HG03378 (cell line): ENCODE measurements around the gene OR10X1.

Experiments used
- ATAC-seq: cut with Tn5 transposase; IDR thresholded peaks from one replicate; pipeline ENCODE4 v1.9.1; 2021; ENCODE audit warnings: mild to moderate bottlenecking, moderate library complexity; ENCODE audit not compliant: unreplicated experiment

OR10X1 gene, protein sequence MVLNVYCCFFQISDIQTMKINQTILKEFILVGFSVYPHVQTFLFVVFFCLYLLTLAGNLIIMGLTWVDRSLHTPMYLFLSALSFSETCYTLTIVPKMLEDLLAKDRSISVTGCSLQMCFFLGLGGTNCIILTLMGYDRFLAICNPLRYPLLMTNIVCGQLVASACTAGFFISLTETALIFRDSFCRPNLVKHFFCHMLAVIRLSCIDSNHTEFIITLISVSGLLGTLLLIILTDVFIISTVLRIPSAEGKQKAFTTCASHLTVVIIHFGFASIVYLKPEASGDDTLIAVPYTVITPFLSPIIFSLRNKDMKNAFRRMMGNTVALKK

DNA sequence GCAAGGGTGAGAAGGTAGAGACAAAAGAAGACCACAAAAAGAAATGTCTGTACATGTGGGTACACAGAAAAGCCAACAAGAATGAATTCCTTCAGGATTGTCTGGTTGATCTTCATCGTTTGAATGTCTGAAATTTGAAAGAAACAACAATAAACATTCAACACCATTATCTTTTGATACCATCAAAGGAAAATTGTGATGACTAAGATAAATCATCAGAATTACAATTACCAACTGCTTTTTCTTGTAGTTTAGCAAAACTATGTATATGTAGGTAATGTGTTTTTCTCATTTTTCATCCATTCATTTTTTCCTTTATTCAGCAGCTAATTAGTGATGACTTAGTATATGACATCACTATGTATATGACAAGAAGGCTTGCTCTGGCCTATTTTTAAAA, at the start of gene OR10X1:
Gene OR10X1, minus strand, starts transcription at position 167 of the 400 bp plus-strand sequence. Its CDS starts 0 bp downstream, at position 167.
- ATAC-seq = no peak

DNA sequence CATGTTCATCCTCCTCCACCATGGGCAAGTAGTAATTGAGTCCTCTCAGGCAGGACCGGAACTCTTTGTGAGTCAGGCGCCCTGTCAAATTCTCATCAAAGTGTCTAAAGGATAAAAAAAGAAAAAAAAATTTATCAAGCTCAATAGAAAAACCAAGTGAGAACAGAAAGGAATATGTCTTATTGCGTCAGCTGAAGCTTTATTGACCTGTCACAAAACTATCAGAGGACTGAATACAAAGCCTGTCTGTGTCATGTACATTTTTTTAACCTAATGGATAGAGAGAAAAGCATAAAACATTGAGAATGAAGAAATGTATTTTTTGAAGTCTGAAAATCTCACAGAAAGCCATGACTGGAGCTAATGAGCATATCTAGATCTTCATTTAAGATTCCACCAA, 34.1 kb upstream of the OR10X1 start:
- ATAC-seq = no peak

DNA sequence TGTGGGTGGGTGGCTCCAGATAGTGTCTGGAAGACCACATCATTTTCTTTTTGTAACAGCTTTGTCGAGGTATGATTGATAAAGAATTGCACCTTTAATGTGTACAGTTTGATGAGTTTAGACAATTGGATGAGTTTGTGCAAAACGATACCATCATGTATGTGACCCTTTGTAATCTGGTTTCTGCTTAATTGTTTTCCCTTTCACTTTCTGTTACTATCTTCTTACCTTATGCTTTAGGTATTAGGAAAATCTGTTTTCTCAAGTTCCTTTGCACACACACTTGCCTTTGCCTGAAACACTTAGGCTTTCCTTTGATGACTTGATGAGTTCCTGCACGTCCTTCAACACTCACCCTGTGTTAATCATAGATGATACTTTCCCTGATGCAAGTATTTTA, 32.2 kb upstream of the OR10X1 start:
- no peak for ATAC-seq

DNA sequence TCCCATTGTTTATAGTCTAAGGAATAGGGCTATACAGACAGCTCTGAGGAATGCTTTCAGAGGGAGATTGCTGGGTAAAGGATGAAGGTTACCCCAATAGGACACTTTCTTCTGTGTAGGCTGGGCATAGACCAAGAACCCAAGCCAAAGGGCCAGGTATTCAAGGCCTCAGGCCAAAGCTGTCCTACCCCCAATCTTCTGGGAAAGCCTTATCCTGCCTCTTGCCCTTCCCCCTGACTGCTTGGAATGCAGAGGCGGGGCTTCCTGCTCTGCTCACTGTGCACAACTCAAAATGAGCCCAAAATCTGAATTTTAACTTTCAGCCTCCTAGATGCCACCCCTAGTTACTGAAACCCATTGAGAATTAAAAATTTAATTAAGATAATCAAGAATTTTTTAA, 27.6 kb upstream of the OR10X1 start:
- no peak for ATAC-seq

DNA sequence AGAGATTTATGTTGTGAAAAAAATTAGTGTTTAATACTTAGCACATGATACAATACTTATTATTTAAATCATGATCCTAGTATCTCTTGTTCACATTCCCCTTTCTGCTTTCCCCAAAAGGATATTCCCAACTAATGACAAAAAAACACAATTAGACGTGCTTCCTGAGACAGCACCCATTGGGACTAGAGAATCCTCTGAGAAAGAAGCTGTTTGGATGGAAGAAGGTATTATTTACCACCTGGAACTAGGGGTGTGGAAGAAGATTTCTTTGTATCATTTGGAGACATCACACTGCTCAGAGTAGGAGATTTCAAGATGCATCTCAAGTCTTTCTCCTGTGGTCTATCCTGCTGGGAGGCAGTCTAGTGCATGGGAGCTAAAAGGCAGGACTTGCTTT, 25.3 kb upstream of the OR10X1 start, which contains the start of gene OR10Z1:
Gene OR10Z1, plus strand, starts transcription at position 301 of the 400 bp plus-strand sequence. CDS start 1,171 bp downstream, outside the sequence.
- ATAC-seq = no peak

DNA sequence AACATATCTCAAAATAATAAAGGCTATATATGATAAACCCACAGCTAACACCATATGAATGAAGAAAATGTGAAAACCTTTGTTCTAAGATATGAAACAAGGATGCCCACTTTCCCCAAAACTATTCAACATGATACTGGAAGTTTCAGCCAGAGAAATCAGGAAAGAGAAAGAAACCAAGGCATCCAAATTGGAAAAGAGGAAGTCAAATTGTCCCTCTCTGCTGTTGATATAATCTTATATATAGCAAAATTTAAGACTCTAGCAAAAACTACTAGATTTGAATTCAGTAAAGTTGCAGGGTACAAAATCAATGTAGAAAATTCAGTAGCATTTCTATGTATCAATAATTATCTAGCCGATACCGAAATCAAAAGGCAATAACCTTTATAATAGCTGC, 21.0 kb upstream of the OR10X1 start:
- ATAC-seq = no peak

DNA sequence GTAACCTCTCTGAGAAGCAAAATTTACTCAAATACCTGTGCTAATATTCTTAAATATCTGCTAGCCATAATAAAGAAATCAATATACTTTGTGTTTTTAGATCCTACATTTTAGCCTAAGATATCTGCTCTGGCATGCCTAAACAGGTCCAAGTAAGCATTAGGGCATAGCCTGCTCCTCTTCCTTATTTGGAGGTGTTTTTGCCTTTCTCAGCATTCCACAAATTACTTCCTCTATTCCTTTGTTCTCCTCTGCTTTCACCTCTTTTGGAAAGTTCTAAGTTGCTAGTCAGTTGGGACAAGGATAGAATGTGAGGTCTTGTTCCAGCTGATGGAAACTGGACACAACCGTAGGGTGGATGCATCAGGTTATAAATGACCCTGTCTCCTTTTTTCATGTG, 7.2 kb upstream of the OR10X1 start:
- no peak for ATAC-seq

DNA sequence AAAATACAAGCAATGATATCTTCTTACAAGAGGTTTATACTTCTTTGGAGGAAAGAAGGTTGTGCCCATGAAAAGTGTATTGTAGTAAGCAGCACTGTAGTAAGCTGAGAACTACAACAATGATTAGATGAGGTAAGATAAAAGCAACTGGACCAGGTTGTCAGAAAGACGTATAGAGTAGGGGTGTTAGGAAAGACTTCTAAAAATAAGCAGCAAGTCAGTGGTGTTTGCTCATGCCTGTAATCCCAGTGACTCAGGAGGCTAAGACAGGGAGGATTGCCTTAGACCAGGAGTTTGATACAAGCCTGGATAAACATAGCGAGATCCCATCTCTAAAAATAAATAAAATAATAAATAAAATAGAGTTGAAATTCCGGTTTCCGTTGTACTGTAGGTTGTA, 4.3 kb upstream of the OR10X1 start:
- no peak for ATAC-seq

DNA sequence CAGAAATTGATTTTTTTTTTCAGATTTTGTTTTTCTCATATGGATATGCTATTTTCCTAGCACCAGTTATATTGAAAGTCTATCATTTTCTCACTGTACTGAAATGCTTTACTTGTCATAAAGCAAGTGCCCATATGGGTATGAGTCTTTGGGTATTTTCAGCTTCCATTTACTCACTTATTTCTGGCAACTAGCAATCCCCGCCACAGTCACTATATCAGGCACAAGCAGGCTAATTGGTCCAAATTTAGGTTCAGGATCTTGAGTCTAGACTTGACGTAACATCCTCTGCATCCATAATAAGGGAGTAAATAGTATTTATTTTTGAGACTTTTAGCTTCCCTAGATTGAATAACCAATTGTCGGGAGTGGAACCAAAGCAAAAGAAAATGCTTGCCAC, 2.1 kb downstream of the OR10X1 start:
- ATAC-seq = no peak

DNA sequence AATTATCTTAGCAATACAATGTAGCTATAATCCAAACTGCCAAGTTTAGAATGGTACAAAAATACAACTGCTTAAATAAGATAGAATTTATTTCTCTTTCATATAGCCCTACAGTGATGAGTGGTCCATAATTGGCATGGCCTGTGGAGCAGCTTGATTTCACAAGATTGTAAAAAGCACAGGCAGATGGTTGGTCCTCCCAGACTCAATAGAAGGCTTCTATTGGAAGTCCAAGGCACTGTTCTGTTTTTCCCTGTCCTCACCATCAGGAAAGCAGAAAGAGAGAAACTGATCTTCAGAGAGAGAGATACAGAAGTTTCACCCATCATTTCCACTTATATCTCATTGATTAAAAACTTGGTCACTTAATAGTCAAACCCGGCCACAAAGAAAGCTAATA, 7.5 kb downstream of the OR10X1 start:
- ATAC-seq = no peak

DNA sequence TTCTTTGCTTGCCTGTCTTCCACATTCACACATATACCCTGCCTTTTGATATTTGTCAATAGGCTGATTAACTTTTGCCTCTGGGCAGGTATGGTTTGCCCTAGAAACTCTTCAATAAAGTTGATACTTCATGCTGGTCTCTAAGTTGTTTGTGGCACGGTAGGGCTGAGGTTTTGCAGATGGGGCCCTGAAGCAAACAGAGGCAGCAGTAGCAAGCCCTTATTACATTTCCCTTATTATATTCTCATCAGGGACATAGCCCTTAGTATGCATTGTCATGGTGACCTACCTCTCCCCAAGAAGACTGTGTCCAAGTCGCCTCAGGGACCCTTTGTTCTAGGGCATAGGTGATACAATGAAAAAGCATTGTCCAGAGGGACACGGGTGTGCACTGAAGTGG, 9.2 kb downstream of the OR10X1 start, which contains the start of gene OR6P1:
Gene OR6P1, minus strand, starts transcription at position 101 of the 400 bp plus-strand sequence. CDS start 6,976 bp downstream, outside the sequence.
- ATAC-seq = no peak

DNA sequence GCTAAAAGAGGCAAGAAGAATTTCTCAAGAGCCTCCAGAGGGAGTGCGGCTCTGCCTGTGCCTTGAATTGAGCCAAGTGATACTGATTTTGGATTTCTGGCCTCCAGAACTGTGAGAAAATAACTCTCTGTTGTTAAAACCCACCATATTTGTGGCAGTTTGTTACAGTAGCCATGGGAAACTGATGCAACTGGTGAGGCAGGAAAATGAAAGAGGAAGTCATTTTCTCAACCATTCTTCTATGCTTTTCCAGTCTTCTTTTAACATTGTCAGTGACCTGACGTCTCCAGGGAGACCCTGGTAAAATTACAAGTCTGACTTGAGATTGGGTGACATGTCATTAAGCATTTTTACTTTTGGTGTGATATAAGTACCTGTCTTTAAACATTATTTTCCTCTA, 15.1 kb downstream of the OR10X1 start:
- ATAC-seq = no peak

DNA sequence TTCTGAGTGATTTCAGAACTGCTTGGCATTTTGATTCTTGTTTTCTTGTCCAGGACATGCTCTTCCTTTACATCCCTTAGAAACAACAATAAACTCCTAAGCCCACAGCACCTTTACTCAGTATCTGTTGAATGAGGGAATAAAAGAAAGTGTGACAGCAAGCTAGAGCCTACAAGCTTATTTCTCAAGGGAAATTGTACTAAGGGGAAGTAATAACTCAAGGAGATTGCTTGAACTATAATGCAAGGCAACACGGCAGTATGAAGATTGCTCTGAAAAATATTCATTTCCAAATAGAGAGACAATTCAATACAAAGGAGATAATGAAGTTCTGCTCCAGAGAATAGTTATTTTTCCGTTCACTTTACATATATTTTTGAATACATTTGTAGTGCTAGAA, 15.8 kb downstream of the OR10X1 start:
- no peak for ATAC-seq

DNA sequence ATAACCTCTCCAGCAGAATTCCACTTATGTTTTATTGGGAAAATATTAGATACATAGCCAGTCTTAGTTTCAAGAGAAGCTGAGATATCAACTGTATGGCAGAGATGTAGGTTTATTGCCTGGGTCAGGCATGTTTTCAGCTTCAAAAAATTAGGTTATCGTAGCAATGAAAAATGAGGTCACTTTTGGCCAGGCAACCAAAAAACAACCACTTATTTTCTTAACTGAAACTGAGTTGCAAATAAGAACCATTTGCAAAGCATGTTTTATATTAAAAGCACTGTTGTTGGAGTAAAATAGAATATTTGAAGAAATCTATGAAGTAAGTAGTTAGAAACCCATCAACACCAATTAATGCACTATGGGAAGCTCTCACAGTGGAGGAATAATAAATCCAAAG, 20.0 kb downstream of the OR10X1 start:
- no peak for ATAC-seq

DNA sequence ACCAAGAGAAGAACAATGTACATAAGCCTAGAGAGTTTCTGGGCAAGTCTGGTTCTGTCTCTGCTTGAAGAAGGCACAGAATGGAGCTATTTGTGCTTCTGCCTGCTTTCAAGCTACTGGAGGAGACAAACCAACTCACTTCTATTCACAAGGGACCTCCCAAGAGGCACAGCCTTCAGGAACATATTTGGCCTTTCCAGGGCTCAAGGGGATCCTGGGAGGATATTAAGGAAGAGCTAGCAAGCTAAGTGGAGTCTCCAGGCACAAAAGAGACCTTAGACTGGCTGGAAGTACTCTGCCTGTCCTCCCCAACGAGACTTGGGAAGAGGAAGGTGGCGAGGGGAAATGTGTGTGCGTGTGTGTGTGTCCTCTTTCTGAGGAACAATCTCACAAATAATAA, 25.3 kb downstream of the OR10X1 start, which contains the start of gene OR6Y1:
Gene OR6Y1, minus strand, starts transcription at position 54 of the 400 bp plus-strand sequence. CDS start 6,300 bp downstream, outside the sequence.
- no peak for ATAC-seq

DNA sequence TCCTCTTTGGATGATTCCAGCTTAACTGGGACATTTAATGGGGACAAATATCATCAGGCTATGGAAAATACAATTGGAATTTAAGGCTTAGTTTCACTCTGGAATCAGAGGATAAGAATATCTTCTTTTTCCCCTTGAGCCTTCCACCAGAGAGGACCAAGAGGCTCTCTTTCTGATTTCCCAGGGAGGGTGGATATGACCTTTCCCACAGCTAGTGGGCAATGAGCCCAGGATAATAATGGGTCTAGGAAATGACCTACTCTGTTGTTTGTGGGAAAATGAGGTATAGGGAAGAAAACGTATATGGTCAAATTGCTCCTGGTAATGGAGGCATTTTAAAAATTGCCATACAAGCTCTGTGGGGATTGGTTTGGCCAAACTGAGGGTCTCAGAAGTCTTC, 27.4 kb downstream of the OR10X1 start:
- no peak for ATAC-seq

DNA sequence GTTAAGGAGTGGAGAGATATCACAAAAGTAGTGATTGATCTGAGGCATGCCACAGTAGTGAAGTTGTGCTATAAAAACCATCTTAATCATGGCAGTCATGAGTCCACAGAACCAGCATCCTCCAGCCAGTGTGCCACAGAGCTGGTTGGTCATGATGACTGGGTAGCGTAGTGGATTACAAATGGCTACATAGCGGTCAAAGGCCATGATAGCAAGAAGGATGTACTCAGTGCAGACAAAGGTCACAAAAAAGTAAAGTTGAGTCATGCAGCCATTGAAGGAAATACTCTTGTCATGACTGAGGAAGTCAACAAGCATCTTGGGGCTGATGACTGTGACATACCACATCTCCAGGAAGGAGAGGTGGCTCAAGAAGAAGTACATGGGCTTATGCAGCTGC, 32.2 kb downstream of the OR10X1 start:
- ATAC-seq = no peak

DNA sequence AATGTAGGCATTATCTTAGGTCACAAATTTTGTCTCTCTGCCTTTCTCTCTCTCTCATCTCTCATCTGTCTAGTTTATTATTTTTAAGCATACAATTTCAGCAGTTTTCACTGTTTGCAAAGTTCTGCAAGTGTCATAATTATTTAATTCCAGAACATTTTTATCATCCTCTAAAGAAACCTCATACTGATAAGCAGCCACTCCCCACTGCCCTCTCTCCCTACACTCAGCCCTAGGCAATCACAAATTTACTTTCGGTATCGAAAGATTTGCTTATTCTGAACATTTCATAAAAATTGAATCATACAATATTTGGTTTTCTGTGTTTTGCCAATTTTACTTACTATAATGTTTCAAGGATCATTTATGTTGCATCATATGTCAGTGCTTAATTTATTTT, 42.1 kb downstream of the OR10X1 start:
- ATAC-seq = no peak

DNA sequence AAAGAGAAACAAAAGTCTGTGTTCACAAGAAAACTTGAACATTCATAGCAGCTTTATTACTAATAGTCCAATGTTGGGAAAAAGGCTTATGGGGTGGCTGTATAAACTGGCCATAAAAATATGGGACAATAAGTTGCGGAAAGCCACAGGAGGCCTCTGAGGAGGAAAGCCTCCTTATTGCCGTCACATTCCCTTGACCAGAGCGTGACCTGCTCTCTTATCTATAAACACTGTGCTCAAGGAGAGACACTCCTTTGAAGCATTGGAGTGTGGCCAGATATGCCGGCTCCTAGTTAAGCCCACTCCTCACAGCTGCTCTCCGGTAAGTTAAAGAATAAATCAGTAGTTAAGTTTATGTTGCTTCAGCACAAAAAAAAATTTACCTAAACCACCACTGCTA, 45.2 kb downstream of the OR10X1 start:
- ATAC-seq = no peak
